ENCODE results near the gene BACE2.

Gene BACE2

GRCh38 chr21:41317063-41317392 is 149.1 kb downstream of the BACE2 start:
- no peak for DNase-seq (ENCODE audit: low read depth in 1 of 2, low spot score in 1 of 2)
- TF ChIP-seq REST (IDR thresholded peaks at IDR 0.05; ENCODE audit: insufficient replicate concordance, low read depth) (no peak), SPI1 (IDR thresholded peaks at IDR 0.05; ENCODE audit: borderline replicate concordance, low read depth) (no peak), POLR2AphosphoS5 (IDR thresholded peaks at IDR 0.05; ENCODE audit: low read depth) (no peak), GABPA (IDR thresholded peaks at IDR 0.05; ENCODE audit: low read depth) (no peak)
- TF ChIP-seq, protein P1, sequence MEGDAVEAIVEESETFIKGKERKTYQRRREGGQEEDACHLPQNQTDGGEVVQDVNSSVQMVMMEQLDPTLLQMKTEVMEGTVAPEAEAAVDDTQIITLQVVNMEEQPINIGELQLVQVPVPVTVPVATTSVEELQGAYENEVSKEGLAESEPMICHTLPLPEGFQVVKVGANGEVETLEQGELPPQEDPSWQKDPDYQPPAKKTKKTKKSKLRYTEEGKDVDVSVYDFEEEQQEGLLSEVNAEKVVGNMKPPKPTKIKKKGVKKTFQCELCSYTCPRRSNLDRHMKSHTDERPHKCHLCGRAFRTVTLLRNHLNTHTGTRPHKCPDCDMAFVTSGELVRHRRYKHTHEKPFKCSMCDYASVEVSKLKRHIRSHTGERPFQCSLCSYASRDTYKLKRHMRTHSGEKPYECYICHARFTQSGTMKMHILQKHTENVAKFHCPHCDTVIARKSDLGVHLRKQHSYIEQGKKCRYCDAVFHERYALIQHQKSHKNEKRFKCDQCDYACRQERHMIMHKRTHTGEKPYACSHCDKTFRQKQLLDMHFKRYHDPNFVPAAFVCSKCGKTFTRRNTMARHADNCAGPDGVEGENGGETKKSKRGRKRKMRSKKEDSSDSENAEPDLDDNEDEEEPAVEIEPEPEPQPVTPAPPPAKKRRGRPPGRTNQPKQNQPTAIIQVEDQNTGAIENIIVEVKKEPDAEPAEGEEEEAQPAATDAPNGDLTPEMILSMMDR (IDR thresholded peaks at IDR 0.05; ENCODE audit: insufficient read depth, low read length) = no peak
- Histone ChIP-seq H3K4me3 (replicated peaks; ENCODE audit: insufficient read depth, low read length) (no peak overlapping the region), H3K27ac (replicated peaks) (no peak overlapping the region), H3K27me3 (ENCODE audit: insufficient read depth, poor library complexity, severe bottlenecking) (peaks cover 7% of the 10 kb centered on the region)

DNA sequence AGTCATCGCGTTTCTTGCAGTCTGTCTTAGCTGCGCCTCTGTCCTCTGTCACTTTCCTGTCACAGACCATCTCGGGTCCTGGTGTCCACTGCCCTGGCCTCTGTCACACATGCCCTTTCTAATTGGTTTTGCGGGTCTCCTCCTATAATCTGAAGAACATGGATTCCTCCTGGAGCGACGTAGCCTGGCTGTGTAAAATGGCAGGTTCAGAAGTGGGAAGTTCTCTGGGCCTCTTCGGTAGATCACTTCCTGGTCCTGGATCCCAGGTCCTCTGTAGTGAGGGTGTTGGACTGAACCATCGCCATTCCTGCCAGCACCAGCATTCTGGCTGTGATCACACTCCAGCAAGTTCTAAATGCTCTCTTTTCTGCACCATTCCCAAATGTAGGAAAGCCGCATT is 149.5 kb downstream of the BACE2 start:
- peaks cover 7% of the 10 kb centered on the region for H3K27me3 ChIP-seq (ENCODE audit: insufficient read depth, poor library complexity, severe bottlenecking)
- H3K4me3 ChIP-seq (replicated peaks; ENCODE audit: insufficient read depth, low read length) = no peak overlapping the region
- no peak overlapping the region for H3K27ac ChIP-seq (replicated peaks)
- TF ChIP-seq SPI1 (IDR thresholded peaks at IDR 0.05; ENCODE audit: borderline replicate concordance, low read depth) = no peak
- TF ChIP-seq GABPA (IDR thresholded peaks at IDR 0.05; ENCODE audit: low read depth) = no peak
- no peak for TF ChIP-seq REST (IDR thresholded peaks at IDR 0.05; ENCODE audit: insufficient replicate concordance, low read depth)
- TF ChIP-seq, protein P1 (IDR thresholded peaks at IDR 0.05; ENCODE audit: insufficient read depth, low read length) = no peak
- TF ChIP-seq POLR2AphosphoS5 (IDR thresholded peaks at IDR 0.05; ENCODE audit: low read depth) = no peak
- DNase-seq (ENCODE audit: low read depth in 1 of 2, low spot score in 1 of 2) = no peak

- Histone ChIP-seq H3K4me3 (replicated peaks; ENCODE audit: insufficient read depth, low read length) (no peak overlapping the region), H3K27ac (replicated peaks) (no peak overlapping the region), H3K27me3 (ENCODE audit: insufficient read depth, poor library complexity, severe bottlenecking) (peaks cover 7% of the 10 kb centered on the region)
- no peak for DNase-seq (ENCODE audit: low read depth in 1 of 2, low spot score in 1 of 2)
- TF ChIP-seq SPI1 (IDR thresholded peaks at IDR 0.05; ENCODE audit: borderline replicate concordance, low read depth) (no peak), GABPA (IDR thresholded peaks at IDR 0.05; ENCODE audit: low read depth) (no peak), POLR2AphosphoS5 (IDR thresholded peaks at IDR 0.05; ENCODE audit: low read depth) (no peak), REST (IDR thresholded peaks at IDR 0.05; ENCODE audit: insufficient replicate concordance, low read depth) (no peak)
- TF ChIP-seq, protein P1 (IDR thresholded peaks at IDR 0.05; ENCODE audit: insufficient read depth, low read length) = no peak
These were observed 150.3 kb downstream of the BACE2 start for GRCh38 chr21:41318218-41318617.
